Heart left ventricle (tissue), 13 donors: ENCODE results near the gene SERPINB10.

Experiments used
- POLR2A ChIP-seq, 2 donors: fragments of 450-650 bp; IDR thresholded peaks; one replicate each; pipeline ENCODE4 v1.6.1; 2017; ENCODE audit warnings: antibody characterized with exemption in 2 of 2, mild to moderate bottlenecking in 2 of 2, moderate library complexity in 2 of 2
- TF ChIP-seq, protein P1 (sequence below), 12 donors: fragments of 200-600 bp; sonication (generic) in 4 of 12; IDR thresholded peaks; one replicate each; pipeline versions ENCODE4 v1.5.0 to v1.8.0; 2018 to 2022; ENCODE audit warnings: antibody characterized with exemption in 12 of 12, mild to moderate bottlenecking in 5 of 12
- donor health status: ischemic (EF 13 %, LVEDD 7.1; RV severe dilation, severe dysfunction).
- donor health status: DM: no; HTN: yes; CAD: no.
- donor health status: DM: no; HTN: no; CAD: no.
- donor health status: ischemic (EF 25% LVEDD 6.9; RV normal size, moderate dysfunction).
- donor health status: ischemic (EF 25% LVEDD 5.7; RV mildly dilated, moderate dysfunction).
- donor health status: ischemic (EF 35%, LVEDD 5.7; RV mildly dilated, moderate dysfunction).
- donor health status: nonischemic (EF 11% LVEDD 7.7; RV severe dilation, severe dysfunction).
- donor health status: DM: yes; HTN: yes; CAD: no.
- donor health status: PGD.
- donor health status: ischemic (EF 29% LVEDD 5.4; RV normal size, mild dysfunction).
- donor health status: nonischemic (EF 23%, LVEDD 6.1; RV moderate dilation, normal function).

DNA sequence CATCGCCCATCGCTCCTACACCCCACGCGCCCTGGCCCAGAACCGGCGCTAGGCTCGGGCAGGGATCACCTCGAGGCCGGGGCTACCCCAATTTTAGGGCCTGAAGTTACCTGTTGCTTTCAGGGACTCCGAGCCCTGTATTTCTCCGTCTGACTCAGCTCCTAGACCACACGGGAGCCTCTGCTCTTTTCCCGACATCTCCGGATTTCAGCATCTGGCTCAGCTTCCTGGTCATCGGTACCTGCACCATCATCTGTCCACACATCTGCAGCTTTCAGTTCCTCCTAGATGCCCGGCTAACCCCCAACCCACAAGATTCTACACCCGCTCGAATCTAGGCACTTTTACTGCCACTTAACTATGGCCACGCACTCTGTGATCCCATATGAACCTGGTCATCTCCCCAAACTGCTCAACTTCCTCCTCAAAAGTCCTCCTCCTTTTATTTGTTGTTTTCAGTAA, 29.2 kb downstream of the SERPINB10 start:
- TF ChIP-seq, protein P1, sequence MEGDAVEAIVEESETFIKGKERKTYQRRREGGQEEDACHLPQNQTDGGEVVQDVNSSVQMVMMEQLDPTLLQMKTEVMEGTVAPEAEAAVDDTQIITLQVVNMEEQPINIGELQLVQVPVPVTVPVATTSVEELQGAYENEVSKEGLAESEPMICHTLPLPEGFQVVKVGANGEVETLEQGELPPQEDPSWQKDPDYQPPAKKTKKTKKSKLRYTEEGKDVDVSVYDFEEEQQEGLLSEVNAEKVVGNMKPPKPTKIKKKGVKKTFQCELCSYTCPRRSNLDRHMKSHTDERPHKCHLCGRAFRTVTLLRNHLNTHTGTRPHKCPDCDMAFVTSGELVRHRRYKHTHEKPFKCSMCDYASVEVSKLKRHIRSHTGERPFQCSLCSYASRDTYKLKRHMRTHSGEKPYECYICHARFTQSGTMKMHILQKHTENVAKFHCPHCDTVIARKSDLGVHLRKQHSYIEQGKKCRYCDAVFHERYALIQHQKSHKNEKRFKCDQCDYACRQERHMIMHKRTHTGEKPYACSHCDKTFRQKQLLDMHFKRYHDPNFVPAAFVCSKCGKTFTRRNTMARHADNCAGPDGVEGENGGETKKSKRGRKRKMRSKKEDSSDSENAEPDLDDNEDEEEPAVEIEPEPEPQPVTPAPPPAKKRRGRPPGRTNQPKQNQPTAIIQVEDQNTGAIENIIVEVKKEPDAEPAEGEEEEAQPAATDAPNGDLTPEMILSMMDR (IDR thresholded peaks at IDR 0.05), result no peak
- no peak for TF ChIP-seq POLR2A (IDR thresholded peaks at IDR 0.05)
